Ishikawa (cell line): ENCODE results near the gene MAD1L1.

Experiments
- CREB1 ChIP-seq: IDR thresholded peaks from 2 replicates; pipeline ENCODE4 v1.6.1; 2012; ENCODE audit warnings: low read depth
- TAF1 ChIP-seq: IDR thresholded peaks from 2 replicates; pipeline ENCODE4 v1.6.1; 2012; ENCODE audit warnings: low read depth, mild to moderate bottlenecking
- YY1 ChIP-seq: IDR thresholded peaks from 2 replicates; pipeline ENCODE4 v1.6.1; 2012; ENCODE audit warnings: low read depth
- TF ChIP-seq, protein P1 (sequence below): IDR thresholded peaks from 2 replicates; pipeline ENCODE4 v1.6.1; 2012
- TF ChIP-seq, protein P2 (sequence below): IDR thresholded peaks from 2 replicates; pipeline ENCODE4 v1.6.1; 2012

DNA sequence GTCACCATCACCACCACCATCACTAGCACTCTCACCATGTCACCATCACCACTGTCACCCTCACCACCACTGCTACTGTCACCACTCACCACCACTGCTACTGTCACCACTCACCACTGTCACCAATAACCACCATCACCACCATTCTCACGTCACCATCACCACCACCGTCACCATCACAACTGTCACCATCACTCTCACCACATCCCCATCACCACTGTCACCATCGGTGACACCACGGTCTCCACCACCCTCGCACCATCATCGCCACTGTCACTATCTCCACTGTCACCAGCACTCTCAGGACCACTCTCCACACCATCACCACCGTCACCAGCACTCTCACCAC lies 130.4 kb downstream of the MAD1L1 start:
- TF ChIP-seq TAF1, result no peak
- TF ChIP-seq, protein P1, sequence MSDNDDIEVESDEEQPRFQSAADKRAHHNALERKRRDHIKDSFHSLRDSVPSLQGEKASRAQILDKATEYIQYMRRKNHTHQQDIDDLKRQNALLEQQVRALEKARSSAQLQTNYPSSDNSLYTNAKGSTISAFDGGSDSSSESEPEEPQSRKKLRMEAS, result no peak
- TF ChIP-seq, protein P2, sequence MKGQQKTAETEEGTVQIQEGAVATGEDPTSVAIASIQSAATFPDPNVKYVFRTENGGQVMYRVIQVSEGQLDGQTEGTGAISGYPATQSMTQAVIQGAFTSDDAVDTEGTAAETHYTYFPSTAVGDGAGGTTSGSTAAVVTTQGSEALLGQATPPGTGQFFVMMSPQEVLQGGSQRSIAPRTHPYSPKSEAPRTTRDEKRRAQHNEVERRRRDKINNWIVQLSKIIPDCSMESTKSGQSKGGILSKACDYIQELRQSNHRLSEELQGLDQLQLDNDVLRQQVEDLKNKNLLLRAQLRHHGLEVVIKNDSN, result no peak
- no peak for TF ChIP-seq YY1
- TF ChIP-seq CREB1, result no peak
